DMS 273 (cell line): ENCODE data around the gene SIRT7.

Experiments used
- DNase-seq: peaks from one replicate; lab custom pipeline; 2025; ENCODE audit not compliant: unreplicated experiment; lab: John Stamatoyannopoulos, UW

The SIRT7 gene

DNA sequence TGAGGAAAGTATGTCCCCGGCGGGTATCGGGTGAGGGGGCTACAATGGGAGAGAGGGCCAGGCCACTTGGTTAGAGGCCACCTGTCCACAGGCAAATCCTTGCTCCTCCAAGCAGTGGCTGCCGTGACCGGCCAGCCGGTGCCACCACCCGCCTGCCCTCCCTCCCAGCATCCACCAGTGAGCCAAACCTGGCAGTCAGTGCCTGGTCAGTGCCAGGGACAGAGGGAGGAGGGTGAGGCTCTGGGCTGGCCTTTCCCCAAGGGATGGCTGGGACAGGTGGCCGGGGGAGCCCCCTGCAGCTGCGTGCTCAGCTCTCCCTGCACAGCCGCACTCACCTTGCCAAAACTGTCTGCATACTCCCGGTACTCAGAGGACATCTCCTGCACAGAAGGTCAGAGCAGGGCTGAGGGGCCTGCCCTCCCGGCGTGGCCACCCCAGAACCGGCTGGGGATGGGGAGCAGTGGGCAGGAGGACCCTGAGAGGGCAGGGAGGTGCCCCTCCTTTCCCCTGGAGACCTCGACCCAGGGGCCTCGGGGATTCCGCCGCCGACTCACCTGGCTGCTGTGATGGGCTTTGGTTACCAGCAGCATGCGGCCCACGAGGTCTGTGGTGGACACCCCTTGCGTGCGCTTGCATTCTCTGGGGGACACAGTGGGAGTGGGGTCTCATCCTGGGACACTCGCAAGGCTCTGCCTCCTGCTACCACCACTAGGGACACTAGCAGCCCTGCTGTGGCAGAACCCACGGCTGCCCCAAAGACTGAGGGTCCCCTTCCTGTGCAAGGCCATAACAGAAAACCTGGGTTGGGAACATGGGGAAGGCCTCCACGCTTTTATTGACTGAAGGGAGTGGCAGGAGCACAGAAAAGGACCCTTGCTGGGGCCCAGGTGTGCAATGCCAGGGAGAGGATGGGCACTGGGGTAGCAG is 10.5 kb downstream of the SIRT7 start:
- DNase-seq: no peak

DNA sequence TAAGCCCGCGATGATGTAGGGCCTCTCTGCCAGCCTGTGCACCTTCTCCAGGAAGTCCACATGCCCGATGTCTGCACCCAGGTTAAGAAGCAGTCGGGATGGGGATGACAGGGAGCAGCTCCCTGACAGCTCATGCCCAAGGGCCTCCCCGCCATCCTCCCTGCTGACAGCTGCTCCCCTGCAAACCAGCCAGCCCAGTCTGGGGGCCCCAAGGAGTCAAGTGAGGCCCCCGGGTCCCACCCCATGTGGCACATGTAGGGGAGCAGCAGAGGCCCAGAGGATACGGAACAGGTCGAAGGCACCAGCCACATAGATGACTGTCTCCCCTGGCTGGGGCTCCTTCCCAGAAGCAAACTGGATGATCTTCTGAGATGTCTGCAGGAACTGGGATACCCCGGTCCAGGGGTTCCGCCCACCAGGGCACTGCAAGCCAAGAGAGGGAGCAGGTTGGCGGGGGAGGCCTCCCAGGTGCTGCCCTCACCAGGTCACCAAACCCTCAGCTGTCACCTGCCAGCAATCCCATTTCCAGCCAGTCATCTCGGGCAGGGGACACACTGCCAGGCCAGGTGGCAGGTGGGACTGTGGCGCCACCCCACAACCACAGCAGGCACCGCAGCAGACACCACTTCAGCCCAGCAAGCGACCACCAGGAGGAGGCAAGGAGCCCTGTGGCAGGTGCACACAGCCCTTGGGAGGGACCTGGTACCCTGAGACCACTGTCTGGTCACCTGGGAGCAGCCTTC is 11.3 kb downstream of the SIRT7 start:
- peak; percentile 36 for DNase-seq

DNA sequence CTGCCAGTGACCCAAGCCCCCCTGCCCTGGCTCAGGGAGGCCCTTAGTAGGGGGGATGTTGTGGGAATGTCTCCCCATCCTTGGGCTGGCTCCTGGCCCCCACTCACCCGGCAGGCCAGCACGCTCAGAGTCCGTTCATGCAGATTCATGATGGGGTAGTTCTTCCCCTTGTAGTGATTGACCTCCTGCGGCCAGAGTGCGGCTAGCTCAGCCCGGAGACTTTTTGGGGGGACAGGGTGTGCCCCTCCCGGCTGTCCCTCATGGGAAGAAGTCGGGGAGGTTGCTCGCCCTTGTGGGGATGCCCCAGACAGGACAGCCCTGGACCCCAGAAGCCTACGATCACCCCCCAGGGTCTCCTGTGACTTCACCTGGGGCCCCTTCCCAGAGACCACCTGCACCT is 12.0 kb downstream of the SIRT7 start:
- DNase-seq: no peak

DNA sequence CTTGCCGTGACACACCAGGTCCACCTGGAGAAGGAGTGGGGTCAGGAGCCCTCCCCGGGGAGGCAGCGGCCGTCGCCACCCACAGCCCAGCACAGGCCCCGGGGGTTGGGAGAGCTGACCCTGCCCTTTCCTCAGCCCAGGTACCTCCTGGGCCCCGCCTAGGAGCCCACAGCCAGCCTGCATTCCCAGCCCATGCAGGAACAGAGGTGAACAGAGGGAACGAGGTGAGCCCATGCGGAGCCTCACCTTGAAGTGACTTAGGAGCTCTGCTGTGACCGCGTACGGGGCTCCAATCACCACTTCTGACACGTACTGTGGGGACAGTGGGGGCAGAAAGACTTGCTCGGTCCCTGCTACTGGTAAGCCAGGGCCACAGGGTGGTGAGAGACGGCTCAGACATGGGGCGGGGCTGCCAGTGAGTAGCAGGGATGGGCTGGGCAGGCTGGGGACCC is 12.5 kb downstream of the SIRT7 start:
- DNase-seq: no peak

DNA sequence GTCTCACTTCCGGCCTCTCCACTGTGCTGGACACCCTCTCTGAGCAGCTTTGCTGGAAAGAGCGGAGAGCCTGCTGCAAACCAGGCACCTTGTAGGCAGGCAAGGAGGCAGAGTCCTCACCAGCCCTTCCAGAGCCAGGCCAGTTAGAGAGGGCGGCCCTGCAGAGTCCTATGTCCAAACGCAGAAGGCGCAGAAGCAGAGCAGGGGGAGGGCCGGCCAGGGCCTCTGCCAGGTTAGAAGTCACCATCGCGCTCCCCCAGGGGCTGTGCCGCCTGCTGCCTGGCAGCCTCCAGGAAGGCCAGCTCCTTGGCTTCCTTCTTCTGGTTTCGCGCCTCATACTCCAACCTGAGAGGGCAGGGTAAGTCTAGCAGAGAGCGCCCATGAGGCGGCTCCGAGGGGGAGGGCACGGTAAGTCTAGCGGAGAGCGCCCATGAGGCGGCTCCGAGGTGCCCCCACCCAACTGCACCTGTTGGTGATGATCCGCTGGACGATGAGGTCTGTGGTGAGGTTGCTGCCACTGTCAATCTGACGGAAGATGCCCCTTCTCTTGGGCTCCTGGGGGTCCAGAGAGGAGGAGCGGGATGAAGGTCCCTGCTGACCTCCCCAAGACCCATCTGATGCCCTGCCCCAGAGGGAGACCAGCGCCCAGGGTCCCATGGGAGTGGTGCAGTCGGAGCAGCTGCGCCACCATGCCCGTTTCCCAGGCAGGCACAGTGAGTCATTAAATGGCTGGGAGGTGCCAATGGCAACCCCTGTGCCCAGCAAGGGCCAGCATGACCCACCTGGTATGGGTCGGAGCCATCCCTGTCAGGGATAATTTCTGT is 13.2 kb downstream of the SIRT7 start:
- DNase-seq: no peak

DNA sequence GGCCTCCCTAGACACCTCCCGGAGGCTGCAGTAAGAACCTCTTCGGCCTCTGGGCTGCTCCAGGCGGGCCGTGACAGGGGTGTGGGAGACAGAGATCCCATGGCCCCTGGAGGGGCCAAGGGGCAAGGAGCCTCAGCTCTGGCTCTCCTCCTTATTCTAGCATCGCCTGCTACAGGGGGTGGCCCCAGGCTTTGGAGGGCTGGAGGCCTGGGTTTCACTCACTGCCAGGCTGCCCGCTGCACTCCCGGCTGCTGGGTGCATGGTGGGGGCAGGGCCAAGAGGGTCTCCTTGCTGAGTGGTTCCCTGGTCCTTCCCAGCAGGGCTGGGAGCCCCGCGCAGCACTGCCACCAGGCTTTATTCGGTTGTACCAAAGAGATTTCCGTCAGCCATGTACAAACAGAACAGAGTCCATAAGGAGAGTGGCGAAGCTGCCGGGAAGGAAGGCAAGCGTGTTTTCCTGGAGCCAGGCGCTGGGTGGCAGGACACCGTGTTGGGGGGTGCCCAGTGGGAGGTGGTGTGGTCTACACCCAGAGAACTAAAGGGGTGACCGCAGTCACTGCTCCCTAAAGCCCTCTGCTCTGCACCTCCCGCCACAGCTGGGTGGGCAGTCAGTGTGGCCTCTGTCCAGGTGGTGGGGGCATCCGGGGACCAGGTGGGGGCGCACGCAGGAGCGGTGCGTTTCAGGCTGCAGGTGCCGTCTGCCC is 13.9 kb downstream of the SIRT7 start:
- no peak for DNase-seq

DNA sequence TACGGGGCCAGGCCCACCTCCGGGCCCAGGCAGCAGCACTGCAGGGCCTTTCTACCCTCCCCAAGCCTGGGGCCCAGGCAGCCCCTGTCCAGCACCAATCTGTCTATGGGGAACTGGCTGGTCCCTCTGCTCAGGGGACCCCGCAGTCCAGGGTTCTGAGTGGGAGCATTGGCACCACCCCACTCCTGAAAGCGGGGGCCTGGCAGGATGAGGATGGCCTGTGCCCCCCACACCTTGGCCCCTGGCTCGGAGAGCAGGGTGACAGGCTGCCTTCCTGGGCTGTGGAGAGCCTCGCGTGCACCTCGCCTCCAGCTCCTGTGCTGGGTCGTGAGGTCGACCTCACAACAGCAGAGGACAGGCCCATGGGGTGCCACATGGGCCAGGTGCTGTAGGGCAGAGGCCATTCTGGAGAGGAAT is 14.6 kb downstream of the SIRT7 start:
- DNase-seq: no peak

DNA sequence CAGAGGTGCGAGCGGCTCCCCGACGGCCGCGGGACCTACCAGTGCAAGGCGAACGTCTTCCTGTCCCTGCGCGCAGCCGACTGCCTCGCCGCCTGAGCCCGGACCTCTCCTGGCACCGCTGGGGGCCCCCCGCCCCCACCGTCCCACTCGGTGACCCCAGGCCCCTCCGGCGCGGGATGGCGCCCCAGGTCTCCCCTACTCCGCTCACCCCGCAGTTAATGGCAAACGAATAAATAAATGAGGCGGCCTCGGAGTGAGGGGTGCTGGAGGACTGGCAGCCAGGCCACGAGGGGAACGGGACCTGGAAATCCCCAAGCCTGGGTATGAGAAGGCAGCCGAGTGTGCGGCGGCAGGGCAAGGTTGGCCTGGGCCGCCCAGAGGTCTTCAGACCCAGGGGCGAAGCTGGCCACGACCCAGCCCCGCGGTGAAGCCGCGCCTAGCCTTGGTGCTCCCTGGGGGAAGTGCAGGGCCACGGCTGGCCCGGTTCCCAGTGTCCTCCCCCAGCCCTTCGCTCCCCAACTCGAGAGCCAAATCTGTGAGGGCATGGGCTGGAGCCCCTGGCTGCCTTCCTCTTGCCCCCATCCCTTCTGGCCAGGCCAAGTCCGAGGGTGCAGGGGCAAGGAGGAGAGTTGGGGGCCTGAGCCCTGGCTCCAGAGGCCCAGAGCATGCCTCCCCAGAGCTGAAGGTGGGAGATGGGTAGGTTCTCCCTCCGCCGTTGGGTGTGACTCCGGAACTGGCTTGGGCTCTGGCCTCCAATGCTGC is 15.1 kb downstream of the SIRT7 start:
- no peak for DNase-seq

DNA sequence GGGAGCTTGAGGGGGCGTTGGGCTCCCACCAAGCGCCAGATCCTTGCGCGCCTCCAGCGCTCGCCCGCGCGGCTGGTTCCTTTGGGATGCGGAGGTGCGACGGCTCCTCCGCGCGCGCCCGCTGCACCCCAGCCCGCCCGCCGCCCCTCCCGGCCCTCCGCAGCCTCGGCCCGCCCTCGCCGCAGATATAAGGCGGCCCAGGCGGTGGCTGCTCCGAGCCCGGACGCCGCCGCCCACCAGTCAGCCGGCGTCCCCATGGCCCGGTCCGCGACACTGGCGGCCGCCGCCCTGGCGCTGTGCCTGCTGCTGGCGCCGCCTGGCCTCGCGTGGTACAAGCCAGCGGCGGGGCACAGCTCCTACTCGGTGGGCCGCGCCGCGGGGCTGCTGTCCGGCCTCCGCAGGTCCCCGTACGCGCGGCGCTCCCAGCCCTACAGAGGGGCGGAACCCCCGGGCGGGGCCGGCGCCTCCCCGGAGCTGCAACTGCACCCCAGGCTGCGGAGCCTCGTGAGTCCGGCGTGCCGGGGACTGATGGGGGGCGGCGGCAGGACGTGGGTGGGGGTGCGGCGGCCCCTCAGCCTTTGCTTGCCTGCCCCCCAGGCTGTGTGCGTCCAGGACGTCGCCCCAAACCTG is 15.8 kb downstream of the SIRT7 start, which contains the start of gene NPB:
Gene NPB (plus strand): TSS at position 216 of the 630 bp plus-strand sequence. CDS start 40 bp downstream, at position 256.
- peak; percentile 67 for DNase-seq

DNA sequence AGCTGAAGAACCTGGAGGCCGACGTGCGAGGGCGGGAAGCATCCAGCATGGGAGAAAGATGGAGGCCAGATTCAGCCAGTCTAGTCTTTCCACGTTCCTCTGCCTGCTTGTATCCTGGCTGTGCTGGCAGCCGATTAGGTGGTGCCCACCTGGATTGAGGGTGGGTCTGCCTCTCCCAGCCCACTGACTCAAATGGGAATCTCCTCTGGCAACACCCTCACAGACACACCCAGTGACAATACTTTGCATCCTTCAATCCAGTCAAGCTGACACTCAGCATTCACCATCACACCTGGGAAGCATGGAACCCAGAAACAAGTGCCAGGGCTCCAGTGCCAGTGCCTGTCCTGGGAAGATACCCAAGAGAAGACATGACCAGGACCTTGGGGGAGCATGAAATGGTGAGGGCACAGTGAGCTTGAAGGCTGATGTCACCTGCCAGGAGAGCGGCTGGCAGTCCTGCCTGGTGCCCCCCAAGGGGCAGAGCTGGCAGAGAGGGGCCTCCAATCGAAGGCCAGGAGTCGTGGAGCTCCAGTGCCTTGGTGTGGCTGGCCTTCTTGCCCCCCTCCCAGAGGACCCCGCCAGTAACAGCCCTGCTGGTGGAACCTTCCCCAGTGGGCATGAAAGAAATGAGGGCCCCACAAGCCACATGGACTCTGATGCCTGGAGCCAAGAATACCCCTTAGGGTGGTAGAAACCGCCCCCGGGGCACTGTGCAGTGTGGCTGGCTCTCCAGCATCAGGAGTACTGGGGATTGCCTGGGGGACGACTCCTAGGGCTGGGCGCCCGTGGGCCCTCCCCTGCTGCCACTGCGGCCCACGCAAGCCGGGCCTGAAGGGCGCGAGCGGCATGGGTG is 16.6 kb downstream of the SIRT7 start:
- DNase-seq: no peak

DNA sequence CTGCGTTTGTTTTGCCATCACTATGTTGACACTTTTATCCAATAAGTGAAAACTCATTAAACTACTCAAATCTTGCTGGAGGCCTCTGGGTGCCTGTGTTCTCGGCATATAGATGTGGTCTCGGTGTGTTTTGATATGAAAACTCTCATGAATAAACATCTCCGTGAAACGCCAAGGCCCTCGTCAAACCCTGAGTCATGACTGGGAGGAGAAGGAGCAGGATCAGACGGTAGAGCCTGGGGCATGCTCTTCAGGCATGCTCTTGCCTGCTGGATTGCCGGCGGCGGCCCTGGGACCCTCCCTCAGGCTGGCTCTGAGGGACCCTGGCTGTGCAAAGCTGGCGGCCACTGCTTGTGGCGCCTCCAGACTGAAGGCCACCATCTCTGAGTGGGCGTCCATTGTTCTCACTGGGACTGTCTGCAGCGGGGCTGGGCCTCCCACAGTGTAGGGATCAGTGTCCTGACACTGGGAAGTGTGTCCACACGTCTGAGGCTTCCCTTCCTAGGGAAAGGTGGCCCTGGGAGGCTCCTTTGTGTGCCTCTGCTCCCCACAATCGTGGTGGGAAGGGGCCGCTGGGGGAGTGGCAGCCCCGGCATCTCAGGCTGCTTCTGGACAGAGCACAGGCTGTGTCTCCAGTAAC is 17.7 kb downstream of the SIRT7 start:
- no peak for DNase-seq

DNA sequence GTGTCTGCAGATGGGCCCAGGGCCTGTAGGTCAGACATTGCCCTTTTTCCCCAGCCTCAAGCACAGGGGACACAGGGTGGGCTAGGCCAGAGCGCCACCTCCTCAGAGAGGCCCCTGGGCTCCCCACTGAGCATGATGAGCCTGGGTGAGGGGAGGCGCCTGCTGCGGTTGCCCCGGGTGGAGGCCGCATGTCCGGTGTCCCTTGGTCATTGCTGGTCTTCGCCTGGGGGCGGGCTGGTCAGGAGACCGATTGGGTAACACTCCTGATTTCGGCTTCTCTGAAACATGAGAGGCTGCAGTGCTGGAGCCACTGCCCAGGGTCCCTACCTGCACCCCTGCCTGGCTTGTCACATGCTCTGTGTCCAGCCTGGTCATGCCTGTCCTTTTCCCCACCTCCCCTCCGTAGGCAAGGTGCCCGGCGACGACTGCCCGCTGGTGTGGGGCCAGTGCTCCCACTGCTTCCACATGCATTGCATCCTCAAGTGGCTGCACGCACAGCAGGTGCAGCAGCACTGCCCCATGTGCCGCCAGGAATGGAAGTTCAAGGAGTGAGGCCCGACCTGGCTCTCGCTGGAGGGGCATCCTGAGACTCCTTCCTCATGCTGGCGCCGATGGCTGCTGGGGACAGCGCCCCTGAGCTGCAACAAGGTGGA is 18.3 kb downstream of the SIRT7 start:
- DNase-seq: no peak

DNA sequence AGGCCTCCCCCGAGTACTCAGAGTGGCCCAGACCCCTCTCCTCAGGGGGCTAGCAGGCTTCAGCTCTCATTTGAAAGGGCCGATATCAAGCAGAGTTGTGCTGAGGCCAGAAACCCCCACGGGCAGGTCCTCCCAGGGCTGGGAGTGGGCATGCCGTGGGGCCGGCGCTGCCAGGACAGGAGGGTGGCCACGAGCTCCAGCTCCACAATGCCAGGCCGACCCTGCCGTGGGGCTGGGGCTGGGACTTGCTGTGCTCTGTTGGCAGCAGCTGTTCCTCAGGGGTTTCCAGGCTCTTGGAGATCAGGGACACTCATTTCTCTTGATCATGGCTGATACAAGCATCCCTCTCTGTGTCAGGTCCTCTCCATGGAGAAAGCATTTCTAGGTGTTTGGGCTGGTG is 19.1 kb downstream of the SIRT7 start:
- no peak for DNase-seq

DNA sequence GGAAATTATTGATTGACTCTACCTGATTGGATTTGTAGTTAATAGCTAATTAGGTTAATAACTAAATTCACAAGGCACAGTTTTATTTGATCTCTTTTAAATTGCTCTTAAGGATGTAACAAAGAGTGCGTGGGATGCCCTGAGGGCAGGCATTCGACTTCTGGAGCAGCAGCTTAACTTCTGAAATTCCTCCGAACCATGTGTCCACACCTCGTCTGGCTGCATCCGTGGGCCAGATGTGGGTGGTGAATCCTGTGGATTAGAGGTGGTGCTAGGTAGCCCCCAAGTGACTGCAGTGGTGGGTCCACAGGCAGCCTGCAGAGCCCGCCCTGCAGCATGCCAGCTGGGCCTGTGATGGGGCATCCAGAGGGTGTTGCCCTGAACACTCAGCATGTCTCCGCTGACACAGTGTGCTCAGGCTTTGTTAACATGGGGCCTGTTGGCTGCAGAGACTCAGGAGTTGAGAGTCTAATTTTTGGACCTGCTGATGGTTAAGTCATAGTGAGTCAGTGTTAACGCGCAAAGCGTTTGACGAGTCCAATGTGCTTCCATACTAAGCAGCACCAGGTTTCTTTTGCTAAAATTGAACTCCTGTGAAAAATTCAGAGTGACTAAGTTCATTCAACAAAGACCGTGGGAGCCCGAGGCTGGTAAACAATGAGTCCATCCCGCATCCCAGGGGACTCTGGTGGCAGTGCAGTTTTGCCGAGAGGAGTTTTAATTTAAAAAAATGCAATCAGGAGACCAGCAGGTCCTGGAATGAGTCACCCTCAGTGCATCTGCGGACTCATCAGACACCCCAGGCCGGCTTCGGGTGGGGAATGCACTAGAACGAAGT is 19.7 kb downstream of the SIRT7 start:
- no peak for DNase-seq

DNA sequence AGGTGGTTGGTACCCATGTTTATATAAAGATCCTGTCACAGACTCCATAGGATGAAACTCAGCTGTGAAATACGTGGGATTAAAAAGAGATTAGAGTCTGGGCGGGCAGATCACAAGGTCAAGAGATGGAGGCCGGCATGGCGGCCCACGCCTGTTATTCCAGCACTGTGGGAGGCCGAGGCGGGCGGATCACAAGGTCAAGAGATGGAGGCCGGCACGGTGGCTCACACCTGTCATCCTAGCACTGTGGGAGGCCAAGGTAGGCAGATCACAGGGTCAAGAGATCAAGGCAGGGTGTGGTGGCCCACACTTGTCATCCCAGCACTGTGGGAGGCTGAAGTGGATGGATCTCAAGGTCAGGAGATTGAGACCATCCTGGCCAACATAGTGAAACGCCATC is 22.6 kb downstream of the SIRT7 start:
- no peak for DNase-seq

DNA sequence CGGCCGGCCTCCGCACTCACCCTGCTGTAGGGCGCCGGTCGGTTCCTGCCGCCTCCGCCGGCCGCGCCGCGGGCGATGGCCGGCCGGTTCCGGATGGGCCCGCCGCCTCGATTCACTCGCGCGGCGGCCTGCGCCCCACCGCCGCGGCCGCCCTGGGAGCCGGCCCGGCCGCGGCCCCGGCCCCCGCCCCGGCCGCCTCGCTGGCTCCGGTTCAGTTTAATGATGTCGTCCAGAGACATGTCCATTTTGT is 26.7 kb downstream of the SIRT7 start:
- no peak for DNase-seq
